PC-3 (cell line): ENCODE measurements around the gene TP63. TPM values are rescaled to one million over a fixed set of nuclear protein-coding genes. Genes with fewer than 3 reads are reported as not detected.
A peak's percentile ranks its signal among the peaks of the same experiment; 100 is the strongest.

Experiments used
- ATAC-seq: fragments of 200-7000 bp; cut with Tn5 transposase; 2 replicates; pipeline ENCODE4 v1.9.1; 2020; ENCODE audit warnings: mild to moderate bottlenecking, moderate library complexity
- BruUV-seq: library from RNA; stranded (reverse); fragments of 400-500 nt; replicated peaks from 2 replicates; lab custom pipeline; 2021; lab: Mats Ljungman, UMichigan
- CTCF ChIA-PET: fragments of 300-600 bp; sonication (Branson Sonifier 250); formaldehyde crosslinking; loops from one replicate; lab custom pipeline; 2022; ENCODE audit warnings: antibody characterized with exemption; lab: Charles Lee
- POLR2A ChIA-PET: fragments of 300-600 bp; sonication (Branson Sonifier 250); formaldehyde crosslinking; loops from one replicate; lab custom pipeline; 2022; ENCODE audit warnings: antibody characterized with exemption; ENCODE audit not compliant: unreplicated experiment; lab: Charles Lee
- DNase-seq: peaks from one replicate; pipeline ENCODE4 v3.0.0-alpha.2; 2015
- H2AFZ ChIP-seq: fragments of 300-600 bp; sonication (generic); 2 replicates; pipeline ENCODE4 v1.6.0; 2016; ENCODE audit warnings: antibody characterized with exemption, low read length
- H3F3A ChIP-seq: fragments of 300-600 bp; sonication (generic); one replicate; pipeline ENCODE4 v1.6.0; 2017; ENCODE audit warnings: antibody characterized with exemption, low read length, control low read depth, mild to moderate bottlenecking; ENCODE audit not compliant: unreplicated experiment
- H3K27ac ChIP-seq: fragments of 300-600 bp; sonication (generic); 2 replicates; pipeline ENCODE4 v1.5.1; 2016; ENCODE audit warnings: mild to moderate bottlenecking, low read length
- H3K27me3 ChIP-seq: fragments of 300-600 bp; sonication (generic); 2 replicates; pipeline ENCODE4 v1.6.1; 2016; ENCODE audit warnings: low read length, mixed read lengths
- H3K36me3 ChIP-seq: fragments of 300-600 bp; sonication (generic); 2 replicates; pipeline ENCODE4 v1.6.1; 2016; ENCODE audit warnings: low read depth, mixed run types, low read length, mixed read lengths
- H3K4me1 ChIP-seq: fragments of 300-600 bp; sonication (generic); 2 replicates; pipeline ENCODE4 v1.5.1; 2016; ENCODE audit warnings: low read length; ENCODE audit not compliant: insufficient read depth
- H3K4me2 ChIP-seq: fragments of 300-600 bp; sonication (generic); 2 replicates; pipeline ENCODE4 v1.6.0; 2016; ENCODE audit warnings: low read length
- H3K4me3 ChIP-seq: fragments of 300-600 bp; sonication (generic); 2 replicates; pipeline ENCODE4 v1.5.1; 2016; ENCODE audit warnings: mild to moderate bottlenecking, low read length, mixed read lengths
- H3K79me2 ChIP-seq: fragments of 300-600 bp; sonication (generic); 2 replicates; pipeline ENCODE4 v1.6.1; 2017; ENCODE audit warnings: low read length, mixed read lengths
- H3K9ac ChIP-seq: fragments of 300-600 bp; sonication (generic); 2 replicates; pipeline ENCODE4 v1.6.0; 2016; ENCODE audit warnings: mild to moderate bottlenecking, low read length
- H3K9me2 ChIP-seq: fragments of 300-600 bp; sonication (generic); replicated peaks from 2 replicates; pipeline ENCODE4 v1.6.1; 2016; ENCODE audit warnings: mixed run types, low read length, mixed read lengths
- H3K9me3 ChIP-seq: fragments of 300-600 bp; sonication (generic); 2 replicates; pipeline ENCODE4 v1.6.1; 2016; ENCODE audit warnings: low read length, mixed read lengths
- H4K20me1 ChIP-seq: fragments of 300-600 bp; sonication (generic); 2 replicates; pipeline ENCODE4 v1.6.1; 2016; ENCODE audit warnings: low read length, mixed read lengths
- CTCF ChIP-seq: fragments of 300-600 bp; sonication (generic); conservative IDR thresholded peaks from 2 replicates; pipeline ENCODE4 v1.5.1; 2017; ENCODE audit warnings: antibody characterized with exemption, low read depth, mild to moderate bottlenecking, low read length
- EZH2 ChIP-seq: fragments of 300-600 bp; sonication (generic); IDR thresholded peaks from one replicate; pipeline ENCODE4 v1.6.1; 2017; ENCODE audit warnings: antibody characterized with exemption, mild to moderate bottlenecking, low read length; ENCODE audit not compliant: unreplicated experiment
- EZH2phosphoT487 ChIP-seq: fragments of 300-600 bp; sonication (generic); IDR thresholded peaks from 2 replicates; pipeline ENCODE4 v1.6.1; 2018; ENCODE audit warnings: mild to moderate bottlenecking, antibody characterized with exemption, low read length, borderline replicate concordance
- intact Hi-C: fragments of 100-400 bp; cut with micrococcal nuclease; formaldehyde crosslinking; loops from 2 replicates; pipeline ENCODE4 v1.9.0; 2023
- total RNA-seq: library from RNA; depleted of rRNA; stranded (reverse); fragments of >200 nt; gene quantifications from 2 replicates; pipeline ENCODE4 v1.2.3, GENCODE V29; 2014

Gene TP63
- total RNA-seq, 1 experiment from 2014 or later: 0.29 TPM

DNA sequence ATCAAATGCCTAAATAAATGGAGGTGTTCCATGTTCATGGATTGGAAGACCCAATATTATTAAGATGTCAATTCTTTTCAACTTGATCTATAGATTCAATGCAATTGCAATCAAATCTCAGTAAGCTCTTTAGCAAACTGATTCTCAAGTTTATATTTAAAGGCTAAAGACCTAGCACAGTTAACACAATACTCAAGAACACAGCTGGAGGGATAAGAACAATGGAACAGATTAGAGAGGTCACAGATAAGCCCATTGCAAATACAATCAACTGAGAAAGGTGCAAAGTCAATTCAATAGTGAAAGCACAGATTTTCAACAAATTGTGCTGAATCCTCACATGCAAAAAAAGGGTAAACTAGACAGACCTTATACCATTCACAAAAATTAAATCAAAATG lies 290.6 kb downstream of the TP63 start:
- H3K9ac ChIP-seq: no peak overlapping the region
- no TSS peak for BruUV-seq
- H3K4me3 ChIP-seq: no peak overlapping the region
- no peak overlapping the region for H3K27ac ChIP-seq
- no peak for TF ChIP-seq EZH2phosphoT487
- TF ChIP-seq CTCF: no peak
- TF ChIP-seq EZH2: no peak
- no peaks in the 10 kb centered on the region for H3F3A ChIP-seq
- ATAC-seq (no peak), DNase-seq (no peak)
- ChIA-PET CTCF (no interaction called here), POLR2A (no interaction called here)
- H3K79me2 ChIP-seq: no peaks in the 10 kb centered on the region
- no peak overlapping the region for H3K4me2 ChIP-seq
- 0 out of 2 replicates have a peak, but pooled peaks cover 2% of the 10 kb centered on the region for H3K36me3 ChIP-seq
- no peaks in the 10 kb centered on the region; the same call in 1 of the 2 replicates for H3K9me3 ChIP-seq
- no peaks in the 10 kb centered on the region for H4K20me1 ChIP-seq
- H3K27me3 ChIP-seq: no peaks in the 10 kb centered on the region
- H3K9me2 ChIP-seq: no peaks in the 10 kb centered on the region
- intact Hi-C loops: no loop called here
- H3K4me1 ChIP-seq: peaks cover 7% of the 10 kb centered on the region
- H2AFZ ChIP-seq: no peak overlapping the region

- Histone ChIP-seq H3K9me2 (no peaks in the 10 kb centered on the region), H4K20me1 (no peaks in the 10 kb centered on the region), H3F3A (no peaks in the 10 kb centered on the region), H3K4me3 (no peak overlapping the region), H3K27me3 (no peaks in the 10 kb centered on the region), H3K27ac (peak overlapping the region; percentile 63), H3K4me1 (peaks cover 9% of the 10 kb centered on the region), H3K9ac (no peak overlapping the region), H3K36me3 (no peaks in the 10 kb centered on the region), H3K9me3 (no peaks in the 10 kb centered on the region), H2AFZ (peak overlapping the region; percentile 50; the same call in 1 of the 2 replicates), H3K79me2 (no peaks in the 10 kb centered on the region), H3K4me2 (0 out of 2 replicates have a peak overlapping the region, but pooled peaks have one; percentile 6)
- intact Hi-C loops: no loop called here
- no peak for TF ChIP-seq CTCF
- TF ChIP-seq EZH2phosphoT487: no peak
- no peak for TF ChIP-seq EZH2
- DNase-seq (peak; percentile 65), ATAC-seq (no peak; the same call in none of the 2 replicates)
- POLR2A ChIA-PET: no interaction called here
- BruUV-seq: no TSS peak
- CTCF ChIA-PET: no interaction called here
Observed at GRCh38 chr3:189927975-189928895, 297.0 kb downstream of the TP63 start.
